ENCODE data around the gene FAM174C.

Gene FAM174C

DNA sequence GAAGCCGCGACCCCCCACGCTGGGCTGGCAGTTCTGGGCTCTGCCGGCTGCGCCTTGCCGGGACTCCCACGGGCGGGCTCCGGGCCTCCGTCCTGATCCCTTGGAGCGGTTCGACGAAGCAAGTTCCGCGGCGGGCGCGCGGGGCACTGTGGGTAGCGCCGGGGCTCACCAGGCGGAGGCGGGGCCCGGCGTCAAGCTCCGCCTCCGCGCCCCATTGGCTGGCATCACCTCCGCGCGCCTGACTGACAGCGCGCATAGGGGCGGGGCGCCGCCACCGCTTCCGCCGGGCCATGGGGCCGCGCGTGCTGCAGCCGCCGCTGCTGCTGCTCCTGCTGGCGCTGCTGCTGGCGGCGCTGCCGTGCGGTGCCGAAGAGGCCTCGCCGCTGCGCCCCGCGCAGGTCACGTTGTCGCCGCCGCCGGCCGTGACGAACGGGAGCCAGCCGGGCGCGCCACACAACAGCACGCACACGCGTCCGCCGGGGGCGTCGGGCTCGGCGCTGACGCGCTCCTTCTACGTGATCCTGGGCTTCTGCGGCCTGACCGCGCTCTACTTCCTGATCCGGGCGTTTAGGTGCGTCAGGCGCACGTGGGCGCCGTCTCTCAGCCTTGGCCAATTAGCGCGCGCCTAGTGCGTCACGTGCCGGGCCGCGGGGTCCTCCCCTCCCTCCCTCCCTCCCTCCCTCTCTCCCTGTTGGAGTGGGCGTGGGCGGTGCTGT lies at the start of gene FAM174C (continued):
- peak; percentile 98 for TF ChIP-seq ZBTB48 (tag by site-specific recombination; IDR thresholded peaks at IDR 0.05)
- 0 out of 2 replicates have a peak, but pooled peaks have one; percentile 68 for TF ChIP-seq ZNF2 (tag by site-specific recombination; IDR thresholded peaks at IDR 0.05)
- TF ChIP-seq, protein P1, sequence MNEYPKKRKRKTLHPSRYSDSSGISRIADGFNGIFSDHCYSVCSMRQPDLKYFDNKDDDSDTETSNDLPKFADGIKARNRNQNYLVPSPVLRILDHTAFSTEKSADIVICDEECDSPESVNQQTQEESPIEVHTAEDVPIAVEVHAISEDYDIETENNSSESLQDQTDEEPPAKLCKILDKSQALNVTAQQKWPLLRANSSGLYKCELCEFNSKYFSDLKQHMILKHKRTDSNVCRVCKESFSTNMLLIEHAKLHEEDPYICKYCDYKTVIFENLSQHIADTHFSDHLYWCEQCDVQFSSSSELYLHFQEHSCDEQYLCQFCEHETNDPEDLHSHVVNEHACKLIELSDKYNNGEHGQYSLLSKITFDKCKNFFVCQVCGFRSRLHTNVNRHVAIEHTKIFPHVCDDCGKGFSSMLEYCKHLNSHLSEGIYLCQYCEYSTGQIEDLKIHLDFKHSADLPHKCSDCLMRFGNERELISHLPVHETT (tag by site-specific recombination; IDR thresholded peaks at IDR 0.05) = 0 out of 2 replicates have a peak, but pooled peaks have one; percentile 1
- no peak for TF ChIP-seq ZNF239 (tag by site-specific recombination; IDR thresholded peaks at IDR 0.05)
- TF ChIP-seq, protein P2, sequence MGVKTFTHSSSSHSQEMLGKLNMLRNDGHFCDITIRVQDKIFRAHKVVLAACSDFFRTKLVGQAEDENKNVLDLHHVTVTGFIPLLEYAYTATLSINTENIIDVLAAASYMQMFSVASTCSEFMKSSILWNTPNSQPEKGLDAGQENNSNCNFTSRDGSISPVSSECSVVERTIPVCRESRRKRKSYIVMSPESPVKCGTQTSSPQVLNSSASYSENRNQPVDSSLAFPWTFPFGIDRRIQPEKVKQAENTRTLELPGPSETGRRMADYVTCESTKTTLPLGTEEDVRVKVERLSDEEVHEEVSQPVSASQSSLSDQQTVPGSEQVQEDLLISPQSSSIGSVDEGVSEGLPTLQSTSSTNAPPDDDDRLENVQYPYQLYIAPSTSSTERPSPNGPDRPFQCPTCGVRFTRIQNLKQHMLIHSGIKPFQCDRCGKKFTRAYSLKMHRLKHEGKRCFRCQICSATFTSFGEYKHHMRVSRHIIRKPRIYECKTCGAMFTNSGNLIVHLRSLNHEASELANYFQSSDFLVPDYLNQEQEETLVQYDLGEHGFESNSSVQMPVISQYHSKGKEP (tag by site-specific recombination; IDR thresholded peaks at IDR 0.05) = peak; percentile 88
- no peak for TF ChIP-seq ZNF555 (tag by site-specific recombination; conservative IDR thresholded peaks at IDR 0.05)
- TF ChIP-seq ZNF391 (tag by site-specific recombination; IDR thresholded peaks at IDR 0.05; ENCODE audit: borderline replicate concordance, low read depth) = 0 out of 2 replicates have a peak, but pooled peaks have one; percentile 29
- TF ChIP-seq ZFP37 (tag by site-specific recombination; IDR thresholded peaks at IDR 0.05) = no peak
- TF ChIP-seq ZNF138 (tag by site-specific recombination; IDR thresholded peaks at IDR 0.05; ENCODE audit: borderline replicate concordance) = no peak
- no peak for TF ChIP-seq TRIM28 (IDR thresholded peaks at IDR 0.05; ENCODE audit: borderline replicate concordance, low read length)
- peak; percentile 20; the same call in 1 of the 2 replicates for TF ChIP-seq ZNF324 (tag by site-specific recombination; IDR thresholded peaks at IDR 0.05)
- TF ChIP-seq, protein P3, sequence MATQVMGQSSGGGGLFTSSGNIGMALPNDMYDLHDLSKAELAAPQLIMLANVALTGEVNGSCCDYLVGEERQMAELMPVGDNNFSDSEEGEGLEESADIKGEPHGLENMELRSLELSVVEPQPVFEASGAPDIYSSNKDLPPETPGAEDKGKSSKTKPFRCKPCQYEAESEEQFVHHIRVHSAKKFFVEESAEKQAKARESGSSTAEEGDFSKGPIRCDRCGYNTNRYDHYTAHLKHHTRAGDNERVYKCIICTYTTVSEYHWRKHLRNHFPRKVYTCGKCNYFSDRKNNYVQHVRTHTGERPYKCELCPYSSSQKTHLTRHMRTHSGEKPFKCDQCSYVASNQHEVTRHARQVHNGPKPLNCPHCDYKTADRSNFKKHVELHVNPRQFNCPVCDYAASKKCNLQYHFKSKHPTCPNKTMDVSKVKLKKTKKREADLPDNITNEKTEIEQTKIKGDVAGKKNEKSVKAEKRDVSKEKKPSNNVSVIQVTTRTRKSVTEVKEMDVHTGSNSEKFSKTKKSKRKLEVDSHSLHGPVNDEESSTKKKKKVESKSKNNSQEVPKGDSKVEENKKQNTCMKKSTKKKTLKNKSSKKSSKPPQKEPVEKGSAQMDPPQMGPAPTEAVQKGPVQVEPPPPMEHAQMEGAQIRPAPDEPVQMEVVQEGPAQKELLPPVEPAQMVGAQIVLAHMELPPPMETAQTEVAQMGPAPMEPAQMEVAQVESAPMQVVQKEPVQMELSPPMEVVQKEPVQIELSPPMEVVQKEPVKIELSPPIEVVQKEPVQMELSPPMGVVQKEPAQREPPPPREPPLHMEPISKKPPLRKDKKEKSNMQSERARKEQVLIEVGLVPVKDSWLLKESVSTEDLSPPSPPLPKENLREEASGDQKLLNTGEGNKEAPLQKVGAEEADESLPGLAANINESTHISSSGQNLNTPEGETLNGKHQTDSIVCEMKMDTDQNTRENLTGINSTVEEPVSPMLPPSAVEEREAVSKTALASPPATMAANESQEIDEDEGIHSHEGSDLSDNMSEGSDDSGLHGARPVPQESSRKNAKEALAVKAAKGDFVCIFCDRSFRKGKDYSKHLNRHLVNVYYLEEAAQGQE (tag by site-specific recombination; IDR thresholded peaks at IDR 0.05) = no peak
- TF ChIP-seq, protein P4, sequence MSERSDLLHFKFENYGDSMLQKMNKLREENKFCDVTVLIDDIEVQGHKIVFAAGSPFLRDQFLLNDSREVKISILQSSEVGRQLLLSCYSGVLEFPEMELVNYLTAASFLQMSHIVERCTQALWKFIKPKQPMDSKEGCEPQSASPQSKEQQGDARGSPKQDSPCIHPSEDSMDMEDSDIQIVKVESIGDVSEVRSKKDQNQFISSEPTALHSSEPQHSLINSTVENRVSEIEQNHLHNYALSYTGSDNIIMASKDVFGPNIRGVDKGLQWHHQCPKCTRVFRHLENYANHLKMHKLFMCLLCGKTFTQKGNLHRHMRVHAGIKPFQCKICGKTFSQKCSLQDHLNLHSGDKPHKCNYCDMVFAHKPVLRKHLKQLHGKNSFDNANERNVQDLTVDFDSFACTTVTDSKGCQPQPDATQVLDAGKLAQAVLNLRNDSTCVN (tag by site-specific recombination; optimal IDR thresholded peaks at IDR 0.05) = peak; percentile 80
- peak; percentile 62 for TF ChIP-seq ZNF629 (tag by site-specific recombination; IDR thresholded peaks at IDR 0.05)
- no peak for TF ChIP-seq ZNF548 (tag by site-specific recombination; IDR thresholded peaks at IDR 0.05)
- peak; percentile 35 for TF ChIP-seq ZSCAN30 (tag by site-specific recombination; IDR thresholded peaks at IDR 0.05)
- TF ChIP-seq, protein P5, sequence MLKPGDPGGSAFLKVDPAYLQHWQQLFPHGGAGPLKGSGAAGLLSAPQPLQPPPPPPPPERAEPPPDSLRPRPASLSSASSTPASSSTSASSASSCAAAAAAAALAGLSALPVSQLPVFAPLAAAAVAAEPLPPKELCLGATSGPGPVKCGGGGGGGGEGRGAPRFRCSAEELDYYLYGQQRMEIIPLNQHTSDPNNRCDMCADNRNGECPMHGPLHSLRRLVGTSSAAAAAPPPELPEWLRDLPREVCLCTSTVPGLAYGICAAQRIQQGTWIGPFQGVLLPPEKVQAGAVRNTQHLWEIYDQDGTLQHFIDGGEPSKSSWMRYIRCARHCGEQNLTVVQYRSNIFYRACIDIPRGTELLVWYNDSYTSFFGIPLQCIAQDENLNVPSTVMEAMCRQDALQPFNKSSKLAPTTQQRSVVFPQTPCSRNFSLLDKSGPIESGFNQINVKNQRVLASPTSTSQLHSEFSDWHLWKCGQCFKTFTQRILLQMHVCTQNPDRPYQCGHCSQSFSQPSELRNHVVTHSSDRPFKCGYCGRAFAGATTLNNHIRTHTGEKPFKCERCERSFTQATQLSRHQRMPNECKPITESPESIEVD (tag by site-specific recombination; IDR thresholded peaks at IDR 0.05) = no peak
- no peak for TF ChIP-seq ZNF24 (tag by site-specific recombination; IDR thresholded peaks at IDR 0.05)
- no peak for TF ChIP-seq ZNF830 (tag by site-specific recombination; IDR thresholded peaks at IDR 0.05; ENCODE audit: low read depth)
- TF ChIP-seq, protein P6, sequence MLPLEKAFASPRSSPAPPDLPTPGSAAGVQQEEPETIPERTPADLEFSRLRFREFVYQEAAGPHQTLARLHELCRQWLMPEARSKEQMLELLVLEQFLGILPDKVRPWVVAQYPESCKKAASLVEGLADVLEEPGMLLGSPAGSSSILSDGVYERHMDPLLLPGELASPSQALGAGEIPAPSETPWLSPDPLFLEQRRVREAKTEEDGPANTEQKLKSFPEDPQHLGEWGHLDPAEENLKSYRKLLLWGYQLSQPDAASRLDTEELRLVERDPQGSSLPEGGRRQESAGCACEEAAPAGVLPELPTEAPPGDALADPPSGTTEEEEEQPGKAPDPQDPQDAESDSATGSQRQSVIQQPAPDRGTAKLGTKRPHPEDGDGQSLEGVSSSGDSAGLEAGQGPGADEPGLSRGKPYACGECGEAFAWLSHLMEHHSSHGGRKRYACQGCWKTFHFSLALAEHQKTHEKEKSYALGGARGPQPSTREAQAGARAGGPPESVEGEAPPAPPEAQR (tag by site-specific recombination; IDR thresholded peaks at IDR 0.05) = no peak
- TF ChIP-seq ZNF132 (tag by site-specific recombination; IDR thresholded peaks at IDR 0.05; ENCODE audit: borderline replicate concordance) = no peak
- no peak for TF ChIP-seq ZNF664 (tag by site-specific recombination; IDR thresholded peaks at IDR 0.05)
- TF ChIP-seq, protein P7, sequence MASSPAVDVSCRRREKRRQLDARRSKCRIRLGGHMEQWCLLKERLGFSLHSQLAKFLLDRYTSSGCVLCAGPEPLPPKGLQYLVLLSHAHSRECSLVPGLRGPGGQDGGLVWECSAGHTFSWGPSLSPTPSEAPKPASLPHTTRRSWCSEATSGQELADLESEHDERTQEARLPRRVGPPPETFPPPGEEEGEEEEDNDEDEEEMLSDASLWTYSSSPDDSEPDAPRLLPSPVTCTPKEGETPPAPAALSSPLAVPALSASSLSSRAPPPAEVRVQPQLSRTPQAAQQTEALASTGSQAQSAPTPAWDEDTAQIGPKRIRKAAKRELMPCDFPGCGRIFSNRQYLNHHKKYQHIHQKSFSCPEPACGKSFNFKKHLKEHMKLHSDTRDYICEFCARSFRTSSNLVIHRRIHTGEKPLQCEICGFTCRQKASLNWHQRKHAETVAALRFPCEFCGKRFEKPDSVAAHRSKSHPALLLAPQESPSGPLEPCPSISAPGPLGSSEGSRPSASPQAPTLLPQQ (tag by site-specific recombination; IDR thresholded peaks at IDR 0.05) = no peak; the same call in 1 of the 2 replicates
- TF ChIP-seq ZNF660 (tag by site-specific recombination; IDR thresholded peaks at IDR 0.05) = peak; percentile 70
- no peak for TF ChIP-seq ZNF354C (tag by site-specific recombination; IDR thresholded peaks at IDR 0.05; ENCODE audit: borderline replicate concordance, low read depth)
- TF ChIP-seq ZNF654 (tag by site-specific recombination; IDR thresholded peaks at IDR 0.05; ENCODE audit: low read depth) = no peak
- TF ChIP-seq ZNF416 (tag by site-specific recombination; IDR thresholded peaks at IDR 0.05) = no peak
